Measurements from ENCODE around the gene PIK3AP1.

DNA sequence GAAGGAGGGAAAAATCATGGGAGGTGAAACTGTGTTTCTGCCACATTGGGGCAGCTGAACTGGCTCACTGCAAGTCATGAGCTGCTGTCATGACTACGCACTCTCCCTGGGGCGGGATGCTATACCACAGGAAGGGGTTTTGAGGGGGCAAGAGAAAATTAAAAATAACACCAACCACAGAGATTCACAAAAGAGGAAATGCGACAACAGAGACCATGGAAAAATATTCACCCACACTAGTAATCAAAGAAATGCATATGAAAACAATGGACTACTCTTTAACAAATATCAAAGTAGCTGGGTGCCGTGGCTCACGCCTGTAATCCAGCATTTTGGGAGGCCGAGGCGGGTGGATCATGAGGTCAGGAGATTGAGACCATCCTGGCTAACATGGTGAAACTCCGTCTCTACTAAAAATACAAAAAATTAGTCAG is 68.3 kb downstream of the PIK3AP1 start:
- no peak for TF ChIP-seq POLR2A (IDR thresholded peaks at IDR 0.05)
- TF ChIP-seq, protein P1, sequence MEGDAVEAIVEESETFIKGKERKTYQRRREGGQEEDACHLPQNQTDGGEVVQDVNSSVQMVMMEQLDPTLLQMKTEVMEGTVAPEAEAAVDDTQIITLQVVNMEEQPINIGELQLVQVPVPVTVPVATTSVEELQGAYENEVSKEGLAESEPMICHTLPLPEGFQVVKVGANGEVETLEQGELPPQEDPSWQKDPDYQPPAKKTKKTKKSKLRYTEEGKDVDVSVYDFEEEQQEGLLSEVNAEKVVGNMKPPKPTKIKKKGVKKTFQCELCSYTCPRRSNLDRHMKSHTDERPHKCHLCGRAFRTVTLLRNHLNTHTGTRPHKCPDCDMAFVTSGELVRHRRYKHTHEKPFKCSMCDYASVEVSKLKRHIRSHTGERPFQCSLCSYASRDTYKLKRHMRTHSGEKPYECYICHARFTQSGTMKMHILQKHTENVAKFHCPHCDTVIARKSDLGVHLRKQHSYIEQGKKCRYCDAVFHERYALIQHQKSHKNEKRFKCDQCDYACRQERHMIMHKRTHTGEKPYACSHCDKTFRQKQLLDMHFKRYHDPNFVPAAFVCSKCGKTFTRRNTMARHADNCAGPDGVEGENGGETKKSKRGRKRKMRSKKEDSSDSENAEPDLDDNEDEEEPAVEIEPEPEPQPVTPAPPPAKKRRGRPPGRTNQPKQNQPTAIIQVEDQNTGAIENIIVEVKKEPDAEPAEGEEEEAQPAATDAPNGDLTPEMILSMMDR (IDR thresholded peaks at IDR 0.05 in 4 of 5, conservative IDR thresholded peaks at IDR 0.05 in 1 of 5) = no peak

Measured in gastrocnemius medialis (tissue), 4 donors.